Cardiac muscle cell (in vitro differentiated cells and primary cell): ENCODE measurements around the gene SCAI. TPM values are rescaled to one million over a fixed set of nuclear protein-coding genes. Genes with fewer than 3 reads are reported as not detected.

Experiments
- DNase-seq, 2 donors: peaks; one replicate each; pipeline versions ENCODE4 v3.0.0 to v3.0.0-alpha.2; 2010 to 2017; ENCODE audit warnings: low read depth in 1 of 2, low spot score in 1 of 2
- H3K27ac ChIP-seq: fragments of 200-600 bp; sonication (generic); 2 replicates; pipeline ENCODE4 v1.5.1; 2016
- H3K27me3 ChIP-seq: fragments of 200-600 bp; sonication (generic); 2 replicates; pipeline ENCODE4 v1.6.0; 2016; ENCODE audit warnings: control low read depth
- H3K36me3 ChIP-seq: fragments of 200-600 bp; sonication (generic); 2 replicates; pipeline ENCODE4 v1.5.1; 2016; ENCODE audit warnings: control low read depth
- H3K4me1 ChIP-seq: fragments of 200-600 bp; sonication (generic); 2 replicates; pipeline ENCODE4 v1.8.1; 2017; ENCODE audit warnings: low read depth, mild to moderate bottlenecking, mixed run types
- H3K4me3 ChIP-seq: fragments of 200-600 bp; sonication (generic); 2 replicates; pipeline ENCODE4 v1.5.1; 2016; ENCODE audit warnings: mild to moderate bottlenecking
- H3K9me3 ChIP-seq: fragments of 200-600 bp; sonication (generic); 2 replicates; pipeline ENCODE4 v1.5.1; 2017; ENCODE audit warnings: low read depth, mild to moderate bottlenecking, control low read depth
- polyA plus RNA-seq: library from polyadenylated mRNA; unstranded; fragments of >200 nt; fragmentation: Nextera tagmentation; extraction: Ambion mirVana; gene quantifications from 2 replicates; pipeline ENCODE4 v1.2.1, GENCODE V29; 2016
- total RNA-seq: library from RNA; depleted of rRNA; stranded (reverse); fragments of >200 nt; gene quantifications from 2 replicates; pipeline ENCODE4 v1.2.3, GENCODE V29; 2016
- TF ChIP-seq, protein P1 (sequence below): IDR thresholded peaks from 2 replicates; pipeline ENCODE4 v1.5.1; 2012; ENCODE audit warnings: low read depth, mild to moderate bottlenecking, low read length

The SCAI gene
- total and polyA plus RNA-seq, 2 experiments from 2014 or later: 4.4 to 15.0 TPM

- Histone ChIP-seq H3K36me3 (peaks cover 9% of the 10 kb centered on the region), H3K4me3 (no peak overlapping the region), H3K27me3 (no peaks in the 10 kb centered on the region), H3K9me3 (no peaks in the 10 kb centered on the region), H3K4me1 (no peaks in the 10 kb centered on the region), H3K27ac (no peak overlapping the region)
- TF ChIP-seq, protein P1, sequence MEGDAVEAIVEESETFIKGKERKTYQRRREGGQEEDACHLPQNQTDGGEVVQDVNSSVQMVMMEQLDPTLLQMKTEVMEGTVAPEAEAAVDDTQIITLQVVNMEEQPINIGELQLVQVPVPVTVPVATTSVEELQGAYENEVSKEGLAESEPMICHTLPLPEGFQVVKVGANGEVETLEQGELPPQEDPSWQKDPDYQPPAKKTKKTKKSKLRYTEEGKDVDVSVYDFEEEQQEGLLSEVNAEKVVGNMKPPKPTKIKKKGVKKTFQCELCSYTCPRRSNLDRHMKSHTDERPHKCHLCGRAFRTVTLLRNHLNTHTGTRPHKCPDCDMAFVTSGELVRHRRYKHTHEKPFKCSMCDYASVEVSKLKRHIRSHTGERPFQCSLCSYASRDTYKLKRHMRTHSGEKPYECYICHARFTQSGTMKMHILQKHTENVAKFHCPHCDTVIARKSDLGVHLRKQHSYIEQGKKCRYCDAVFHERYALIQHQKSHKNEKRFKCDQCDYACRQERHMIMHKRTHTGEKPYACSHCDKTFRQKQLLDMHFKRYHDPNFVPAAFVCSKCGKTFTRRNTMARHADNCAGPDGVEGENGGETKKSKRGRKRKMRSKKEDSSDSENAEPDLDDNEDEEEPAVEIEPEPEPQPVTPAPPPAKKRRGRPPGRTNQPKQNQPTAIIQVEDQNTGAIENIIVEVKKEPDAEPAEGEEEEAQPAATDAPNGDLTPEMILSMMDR: no peak
- no peak for DNase-seq
Observed at GRCh38 chr9:124913378-124913777, 229.9 kb downstream of the SCAI start.

DNA sequence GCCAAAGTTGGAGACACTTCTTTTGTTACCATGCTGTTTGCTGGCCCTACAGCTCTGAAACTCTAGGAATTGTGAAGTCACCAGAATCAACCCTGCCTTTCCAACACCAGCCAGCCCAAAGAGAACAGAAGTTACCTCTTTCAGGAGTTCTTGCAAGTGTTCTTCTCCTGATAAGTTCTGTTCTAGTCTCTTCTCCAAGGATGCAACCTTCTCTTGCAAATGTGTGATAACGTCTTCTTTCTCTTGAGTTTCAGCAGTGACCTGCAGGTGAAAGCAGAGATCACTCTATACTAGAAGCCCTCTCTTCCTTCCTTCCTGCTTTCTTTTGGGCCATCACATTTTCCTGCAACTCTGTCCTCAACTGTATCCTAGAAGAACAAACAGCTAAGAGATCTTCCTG is 231.6 kb downstream of the SCAI start:
- TF ChIP-seq, protein P1: no peak
- H3K27me3 ChIP-seq: no peaks in the 10 kb centered on the region
- H3K27ac ChIP-seq: no peak overlapping the region
- no peak overlapping the region for H3K4me3 ChIP-seq
- H3K4me1 ChIP-seq: no peaks in the 10 kb centered on the region
- H3K9me3 ChIP-seq: no peaks in the 10 kb centered on the region
- H3K36me3 ChIP-seq: peaks cover 12% of the 10 kb centered on the region
- no peak for DNase-seq

DNA sequence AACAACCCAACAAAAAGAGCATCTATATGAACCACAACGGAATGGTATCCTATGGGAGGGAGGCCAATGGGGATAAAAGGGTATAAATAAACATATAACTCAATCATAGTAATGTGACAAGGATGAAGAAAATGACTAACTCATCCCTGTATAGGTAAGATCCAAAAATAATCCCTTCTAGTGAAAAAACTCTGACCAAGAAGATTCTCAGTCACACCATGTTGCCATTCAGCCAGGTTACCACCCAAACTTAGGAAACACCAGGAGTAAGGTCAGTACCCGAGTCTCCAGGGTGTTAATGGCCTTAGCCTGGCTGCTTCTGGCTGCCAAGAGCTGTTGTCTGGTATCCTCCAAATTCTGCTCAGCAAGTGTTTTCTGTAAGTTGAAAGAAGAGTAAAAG is 235.2 kb downstream of the SCAI start:
- Histone ChIP-seq H3K9me3 (no peaks in the 10 kb centered on the region), H3K27ac (no peak overlapping the region), H3K4me1 (no peaks in the 10 kb centered on the region), H3K27me3 (no peaks in the 10 kb centered on the region), H3K36me3 (peaks cover 7% of the 10 kb centered on the region), H3K4me3 (no peak overlapping the region)
- TF ChIP-seq, protein P1: no peak
- no peak for DNase-seq

- H3K27ac ChIP-seq: no peak overlapping the region
- no peaks in the 10 kb centered on the region for H3K4me1 ChIP-seq
- TF ChIP-seq, protein P1: no peak
- H3K36me3 ChIP-seq: peaks cover 7% of the 10 kb centered on the region
- H3K9me3 ChIP-seq: no peaks in the 10 kb centered on the region
- no peaks in the 10 kb centered on the region for H3K27me3 ChIP-seq
- peak in 1 of 2 donors; percentile 20 for DNase-seq
- H3K4me3 ChIP-seq: no peak overlapping the region
Observed at GRCh38 chr9:124906966-124907365, 236.4 kb downstream of the SCAI start.

DNA sequence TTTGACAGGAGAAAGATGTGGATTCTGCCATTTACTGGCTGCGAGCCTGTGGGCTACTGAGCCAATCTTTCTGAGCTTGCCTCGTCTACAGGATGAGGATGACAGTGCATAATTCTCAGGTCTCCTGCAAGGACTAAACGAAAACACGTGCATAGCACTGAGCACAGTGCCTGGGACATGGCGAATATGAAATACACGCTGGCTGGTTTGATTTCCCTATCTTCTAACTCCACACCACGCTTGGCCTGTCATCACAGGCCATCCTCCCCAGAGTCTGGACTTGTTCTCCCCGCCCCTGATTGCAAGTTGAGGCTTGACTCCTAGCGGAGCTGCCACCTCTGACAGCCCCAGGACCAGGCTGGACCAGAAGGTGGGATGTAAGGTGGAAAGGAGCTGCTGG is 243.5 kb downstream of the SCAI start:
- Histone ChIP-seq H3K9me3 (no peaks in the 10 kb centered on the region), H3K4me3 (no peak overlapping the region), H3K4me1 (no peaks in the 10 kb centered on the region), H3K27me3 (no peaks in the 10 kb centered on the region), H3K36me3 (peaks cover 15% of the 10 kb centered on the region), H3K27ac (no peak overlapping the region)
- TF ChIP-seq, protein P1: no peak
- DNase-seq: no peak
